ENCODE data around the gene SOWAHA.
"Not testable (repeated sequence)": the region's sequence is repeated elsewhere in the genome, so short reads cannot be mapped to it uniquely, and the experiment has no call there.

- not testable (repeated sequence) for TF ChIP-seq POLR2A, POLR2AphosphoS5, CTCF (IDR thresholded peaks at IDR 0.05)
Observed at GRCh38 chr5:132802685-132803066, 10.4 kb upstream of the SOWAHA start.
